Glutamatergic neuron (in vitro differentiated cells): ENCODE results near the gene PYHIN1. TPM values are rescaled to one million over a fixed set of nuclear protein-coding genes. Genes with fewer than 3 reads are reported as not detected.

Source experiments
- DNase-seq: peaks from one replicate; pipeline ENCODE4 v3.0.0; 2022
- H3K27ac Mint-ChIP-seq: one replicate; pipeline ENCODE4 v1.8.0; 2020; ENCODE audit warnings: mild to moderate bottlenecking, mixed read lengths, inconsistent platforms; ENCODE audit not compliant: unreplicated experiment
- H3K27me3 Mint-ChIP-seq: one replicate; pipeline ENCODE4 v1.8.0; 2020; ENCODE audit warnings: mild to moderate bottlenecking, moderate library complexity, mixed read lengths, inconsistent platforms; ENCODE audit not compliant: unreplicated experiment
- H3K36me3 Mint-ChIP-seq: one replicate; pipeline ENCODE4 v1.8.0; 2020; ENCODE audit warnings: mild to moderate bottlenecking, mixed read lengths, inconsistent platforms; ENCODE audit not compliant: unreplicated experiment
- H3K4me1 Mint-ChIP-seq: one replicate; pipeline ENCODE4 v1.8.0; 2020; ENCODE audit warnings: mild to moderate bottlenecking, low read depth, mixed read lengths, inconsistent platforms; ENCODE audit not compliant: unreplicated experiment
- H3K4me3 Mint-ChIP-seq: one replicate; pipeline ENCODE4 v1.8.0; 2020; ENCODE audit warnings: mild to moderate bottlenecking, mixed read lengths, inconsistent platforms; ENCODE audit not compliant: unreplicated experiment
- H3K9me3 Mint-ChIP-seq: one replicate; pipeline ENCODE4 v1.8.0; 2020; ENCODE audit warnings: mild to moderate bottlenecking, moderate library complexity, mixed read lengths, inconsistent platforms; ENCODE audit not compliant: unreplicated experiment
- CTCF ChIP-seq: fragments of 200-600 bp; sonication (generic); IDR thresholded peaks from one replicate; pipeline ENCODE4 v1.5.0; 2021; ENCODE audit not compliant: partially characterized antibody, unreplicated experiment
- total RNA-seq: library from RNA; stranded (reverse); fragmentation: NEBNext Ultra II Directional; extraction: Animal tissue kit (Norgen Biotek cat#: 25700); gene quantifications from one replicate; pipeline ENCODE4 v1.2.1, GENCODE V29; 2021; ENCODE audit not compliant: unreplicated experiment

The PYHIN1 gene
- total RNA-seq, 1 donor from 2014 or later = not detected

- Mint-ChIP-seq H3K4me1 (no peaks in the 10 kb centered on the region), H3K4me3 (no peak overlapping the region)
- TF ChIP-seq CTCF = no peak
These were observed 81.1 kb downstream of the PYHIN1 start for GRCh38 chr1:159012495-159012894.

GRCh38 chr1:159014003-159014571 is 82.7 kb downstream of the PYHIN1 start:
- no peak overlapping the region for H3K27ac Mint-ChIP-seq
- no peaks in the 10 kb centered on the region for H3K36me3 Mint-ChIP-seq
- TF ChIP-seq CTCF = no peak
- no peak for DNase-seq
- no peak overlapping the region for H3K4me3 Mint-ChIP-seq
- H3K27me3 Mint-ChIP-seq = no peaks in the 10 kb centered on the region
- H3K9me3 Mint-ChIP-seq = no peaks in the 10 kb centered on the region
- no peaks in the 10 kb centered on the region for H3K4me1 Mint-ChIP-seq

More at GRCh38 chr1:159012495-159012894, 81.1 kb downstream of the PYHIN1 start:
- no peak overlapping the region for H3K27ac Mint-ChIP-seq
- DNase-seq = no peak
- no peaks in the 10 kb centered on the region for H3K27me3 Mint-ChIP-seq
- no peaks in the 10 kb centered on the region for H3K36me3 Mint-ChIP-seq
- H3K9me3 Mint-ChIP-seq = no peaks in the 10 kb centered on the region

- H3K9me3 Mint-ChIP-seq = no peaks in the 10 kb centered on the region
- DNase-seq = no peak
- no peak overlapping the region for H3K4me3 Mint-ChIP-seq
- no peak for TF ChIP-seq CTCF
- no peaks in the 10 kb centered on the region for H3K27me3 Mint-ChIP-seq
- H3K36me3 Mint-ChIP-seq = no peaks in the 10 kb centered on the region
- no peaks in the 10 kb centered on the region for H3K4me1 Mint-ChIP-seq
- H3K27ac Mint-ChIP-seq = no peak overlapping the region
These were observed 83.5 kb downstream of the PYHIN1 start for GRCh38 chr1:159014851-159015250.

- DNase-seq = no peak
- no peaks in the 10 kb centered on the region for H3K4me1 Mint-ChIP-seq
These were observed 84.1 kb downstream of the PYHIN1 start for GRCh38 chr1:159015440-159015909.

GRCh38 chr1:159023723-159024122 is 92.4 kb downstream of the PYHIN1 start:
- Mint-ChIP-seq H3K27me3 (peaks cover 2% of the 10 kb centered on the region), H3K9me3 (peaks cover 2% of the 10 kb centered on the region), H3K4me1 (no peaks in the 10 kb centered on the region), H3K4me3 (no peak overlapping the region), H3K27ac (no peak overlapping the region), H3K36me3 (no peaks in the 10 kb centered on the region)
- TF ChIP-seq CTCF = no peak
- DNase-seq = no peak

More at GRCh38 chr1:159015440-159015909, 84.1 kb downstream of the PYHIN1 start:
- no peaks in the 10 kb centered on the region for H3K9me3 Mint-ChIP-seq
- no peaks in the 10 kb centered on the region for H3K36me3 Mint-ChIP-seq
- no peak overlapping the region for H3K27ac Mint-ChIP-seq
- no peak overlapping the region for H3K4me3 Mint-ChIP-seq
- TF ChIP-seq CTCF = no peak
- no peaks in the 10 kb centered on the region for H3K27me3 Mint-ChIP-seq
